NCI-H446 treated with DMSO at 0.1 percent for 48 hours (cell line): ENCODE data around the gene QRICH1.
"Not testable (repeated sequence)": the region's sequence is repeated elsewhere in the genome, so short reads cannot be mapped to it uniquely, and the experiment has no call there.

ENCODE experiments used
- DNase-seq: peaks from one replicate; lab custom pipeline; 2025; lab: John Stamatoyannopoulos, UW

The QRICH1 gene

GRCh38 chr3:49017229-49017970, 76.5 kb downstream of the QRICH1 start:
- no peak for DNase-seq

GRCh38 chr3:49016414-49017228, 77.2 kb downstream of the QRICH1 start:
- no peak for DNase-seq

DNA sequence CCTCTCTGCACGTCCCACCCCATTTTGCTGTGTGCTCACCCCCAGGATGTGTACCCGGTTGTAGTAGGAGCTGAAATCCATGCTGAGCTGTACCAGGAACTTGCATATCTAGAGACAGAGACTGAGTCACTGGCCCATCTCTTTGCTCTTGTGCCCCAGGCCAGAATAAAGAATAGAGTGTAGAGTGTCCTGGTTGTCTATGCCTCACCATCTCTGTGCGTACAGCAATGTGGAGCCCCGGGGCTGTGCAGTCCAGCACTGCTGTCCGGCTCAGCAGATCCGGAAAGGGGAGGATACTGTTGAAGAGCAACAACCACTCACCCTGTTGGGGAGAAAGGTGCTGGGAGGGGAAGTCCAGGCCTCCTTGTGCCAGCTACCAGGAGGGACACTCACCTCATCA, 78.1 kb downstream of the QRICH1 start:
- DNase-seq, result no peak

DNA sequence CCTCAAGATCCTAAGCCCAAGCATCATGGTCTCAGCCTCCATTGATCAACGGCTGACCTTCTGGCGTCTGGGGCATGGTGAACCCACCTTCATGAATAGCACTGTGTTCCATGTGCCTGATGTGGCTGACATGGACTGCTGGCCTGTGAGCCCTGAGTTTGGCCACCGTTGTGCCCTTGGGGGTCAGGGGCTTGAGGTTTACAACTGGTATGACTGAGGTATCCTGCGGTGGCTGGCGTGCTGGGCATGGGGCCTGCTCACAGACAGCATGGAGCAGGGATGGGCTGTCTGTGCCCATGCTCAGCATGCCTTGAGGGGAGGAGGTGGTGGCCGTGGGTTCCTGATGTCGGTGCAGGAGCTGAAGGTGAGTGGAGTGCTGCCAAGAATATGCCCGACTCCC, 78.8 kb downstream of the QRICH1 start:
- DNase-seq, result no peak

GRCh38 chr3:49013738-49014660, 79.9 kb downstream of the QRICH1 start:
- DNase-seq, result no peak

DNA sequence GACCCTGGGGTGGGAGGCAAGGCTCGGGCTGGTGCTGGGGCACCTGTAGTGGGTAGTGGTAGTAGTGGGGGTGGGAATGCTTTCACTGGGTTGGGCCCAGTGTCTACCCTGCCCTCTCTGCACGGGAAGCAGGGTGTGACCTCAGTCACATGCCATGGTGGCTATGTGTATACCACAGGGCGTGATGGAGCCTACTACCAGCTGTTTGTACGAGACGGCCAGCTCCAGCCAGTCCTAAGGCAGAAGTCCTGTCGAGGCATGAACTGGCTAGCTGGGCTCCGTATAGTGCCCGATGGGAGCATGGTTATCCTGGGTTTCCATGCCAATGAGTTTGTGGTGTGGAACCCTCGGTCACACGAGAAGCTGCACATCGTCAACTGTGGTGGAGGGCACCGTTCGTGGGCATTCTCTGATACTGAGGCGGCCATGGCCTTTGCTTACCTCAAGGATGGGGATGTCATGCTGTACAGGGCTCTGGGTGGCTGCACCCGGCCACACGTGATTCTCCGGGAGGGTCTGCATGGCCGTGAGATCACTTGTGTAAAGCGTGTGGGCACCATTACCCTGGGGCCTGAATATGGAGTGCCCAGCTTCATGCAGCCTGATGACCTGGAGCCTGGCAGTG, 80.6 kb downstream of the QRICH1 start:
- DNase-seq, result no peak

GRCh38 chr3:49012441-49013017, 81.3 kb downstream of the QRICH1 start:
- DNase-seq, result no peak

- no peak for DNase-seq
Measured at GRCh38 chr3:49009396-49009795, 84.5 kb downstream of the QRICH1 start.

GRCh38 chr3:49008627-49009026, 85.2 kb downstream of the QRICH1 start:
- DNase-seq, result not testable (repeated sequence)

- DNase-seq, result peak; percentile 20
Measured at GRCh38 chr3:49007771-49008528, 85.9 kb downstream of the QRICH1 start.

DNA sequence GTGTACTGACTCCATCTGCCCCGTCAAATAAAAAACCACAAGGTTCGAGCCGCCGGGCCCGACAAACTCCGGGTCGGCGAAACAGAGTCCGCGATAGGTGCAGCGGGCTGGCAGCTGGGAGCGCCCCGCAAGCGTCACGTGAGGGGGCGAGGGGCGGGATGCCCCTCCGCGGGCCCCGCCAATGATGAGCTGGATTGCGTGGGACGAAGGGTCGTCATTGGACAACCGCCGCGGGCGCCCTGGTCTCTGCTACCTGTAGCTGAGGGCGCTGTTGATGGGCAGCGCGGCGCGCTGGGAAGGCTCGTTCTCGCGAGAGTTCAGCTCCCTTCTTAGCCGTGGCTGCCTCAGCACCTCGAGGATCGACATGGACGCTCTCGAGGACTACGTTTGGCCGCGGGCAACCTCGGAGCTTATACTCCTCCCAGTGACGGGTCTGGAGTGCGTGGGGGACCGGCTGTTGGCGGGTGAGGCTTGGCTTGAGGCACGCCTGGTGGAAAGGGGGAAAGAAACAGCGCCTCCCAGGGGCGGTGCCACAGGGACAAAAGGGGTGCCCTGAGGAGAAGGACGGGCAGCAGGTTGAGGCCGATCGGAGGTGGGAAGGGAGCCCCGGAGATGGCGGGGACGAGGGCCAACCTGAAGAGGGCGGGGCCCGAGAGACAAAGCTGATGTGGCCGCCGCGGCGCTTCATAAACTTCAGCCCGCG, 86.7 kb downstream of the QRICH1 start, which contains the start of gene WDR6:
Gene WDR6 (plus strand): TSS at position 324 of the 703 bp plus-strand sequence. CDS start 41 bp downstream, at position 365.
- DNase-seq, result peak; percentile 93

GRCh38 chr3:49006408-49007067, 87.3 kb downstream of the QRICH1 start:
- no peak for DNase-seq

- no peak for DNase-seq
Measured at GRCh38 chr3:49005998-49006397, 87.9 kb downstream of the QRICH1 start.

DNA sequence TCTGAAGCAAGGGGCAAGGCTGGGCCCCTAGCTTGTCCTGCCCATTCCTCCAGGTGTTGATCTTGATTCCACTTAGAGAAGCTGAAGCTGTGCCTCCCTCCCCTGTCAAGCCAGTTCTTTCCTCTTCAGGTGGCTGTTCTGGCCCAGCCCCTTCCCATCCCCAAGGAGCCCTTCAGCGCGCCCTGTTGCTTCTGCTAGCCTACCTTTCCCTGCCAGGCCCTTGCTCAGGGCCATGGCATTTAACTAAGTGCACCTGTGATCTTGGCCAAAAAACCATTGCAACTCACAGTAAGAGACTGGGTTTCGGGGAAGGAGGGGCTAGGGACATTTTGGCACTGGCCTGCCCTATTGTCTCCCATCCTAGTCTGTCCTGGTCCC, 88.6 kb downstream of the QRICH1 start:
- no peak for DNase-seq

GRCh38 chr3:49004352-49005302, 89.2 kb downstream of the QRICH1 start:
- DNase-seq, result no peak

DNA sequence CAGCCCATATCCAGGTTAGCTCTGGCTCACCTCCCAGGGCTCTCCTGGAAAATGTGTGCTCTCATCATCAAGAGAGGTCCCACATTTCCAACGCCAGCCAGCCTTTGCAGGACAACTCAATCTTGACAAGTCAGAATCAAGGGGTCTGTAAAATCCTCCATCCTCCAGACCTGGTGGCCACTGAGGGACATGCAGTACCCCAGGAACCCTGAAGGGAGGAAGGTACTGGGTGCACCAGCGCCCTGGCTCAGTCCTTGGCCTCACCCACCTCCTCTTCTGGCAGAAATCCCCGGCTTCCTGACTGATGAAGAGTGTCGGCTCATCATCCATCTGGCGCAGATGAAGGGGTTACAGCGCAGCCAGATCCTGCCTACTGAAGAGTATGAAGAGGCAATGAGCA, 92.7 kb downstream of the QRICH1 start:
- DNase-seq, result no peak

GRCh38 chr3:48999085-48999858, 94.6 kb downstream of the QRICH1 start:
- no peak for DNase-seq
